Measurements from ENCODE around the gene TBC1D22A. TPM values are rescaled to one million over a fixed set of nuclear protein-coding genes. Genes with fewer than 3 reads are reported as not detected.

Gene TBC1D22A
- total and polyA plus RNA-seq, 2 donors (not counting 3 experiments of a cell fraction or from before 2014, with no cell fraction given) = 26.1 to 32.4 TPM

- Histone ChIP-seq H3K9me3 (replicated peaks; ENCODE audit: control insufficient read depth, insufficient read depth, low read length) (no peaks in the 10 kb centered on the region), H3K9ac (replicated peaks; ENCODE audit: extremely low read depth, insufficient read depth, low read length) (no peak overlapping the region), H3K36me3 (ENCODE audit: control insufficient read depth in 2 of 2, extremely low read depth in 1 of 2, insufficient read depth in 2 of 2, low read length in 2 of 2) (peaks cover 0 to 2% of the 10 kb centered on the region in 2 experiments), H3K4me3 (replicated peaks in 1 of 3; ENCODE audit: insufficient read depth in 1 of 3, low read depth in 1 of 3, low read length in 3 of 3) (no peak overlapping the region), H2AFZ (ENCODE audit: low read depth, low read length) (no peak overlapping the region), H3K79me2 (ENCODE audit: control insufficient read depth, insufficient read depth, low read length) (no peaks in the 10 kb centered on the region), H3K4me1 (ENCODE audit: control insufficient read depth, extremely low read depth, insufficient read depth, low read length) (peaks cover 3% of the 10 kb centered on the region), H3K4me2 (ENCODE audit: insufficient read depth, low read length) (no peak overlapping the region), H4K20me1 (replicated peaks; ENCODE audit: control insufficient read depth, extremely low read depth, insufficient read depth, low read length) (no peaks in the 10 kb centered on the region), H3K9me1 (replicated peaks; ENCODE audit: control insufficient read depth, extremely low read depth, insufficient read depth, low read length) (no peaks in the 10 kb centered on the region), H3K27ac (ENCODE audit: insufficient read depth, low read depth, low read length) (no peak overlapping the region), H3K27me3 (ENCODE audit: control insufficient read depth in 2 of 2, insufficient read depth in 2 of 2, low read length in 2 of 2) (no peaks in the 10 kb centered on the region)
- no TSS peak for BruUV-seq (replicated peaks)
- CTCF ChIA-PET = no interaction called here
- DNase-seq (ENCODE audit: low read depth, low spot score) (no peak), FAIRE-seq (no peak)
- POLR2A ChIA-PET = no interaction called here
- intact Hi-C loops (cut with micrococcal nuclease) (no loop called here), dilution Hi-C loops (cut with MboI; ENCODE audit: extremely low pct_ligation_motif_present, low sequenced_read_pairs) (no loop called here)
- TF ChIP-seq EZH2 (IDR thresholded peaks at IDR 0.05; ENCODE audit: borderline replicate concordance, low read depth, low read length, severe bottlenecking) (no peak), GATA2 (IDR thresholded peaks at IDR 0.05; ENCODE audit: insufficient read depth, insufficient read length, low read depth, low read length) (no peak), MYC (IDR thresholded peaks at IDR 0.05; ENCODE audit: low read depth, low read length) (no peak), POLR2AphosphoS5 (IDR thresholded peaks at IDR 0.05; ENCODE audit: insufficient read depth, low read depth, low read length) (no peak), JUN (IDR thresholded peaks at IDR 0.05; ENCODE audit: borderline replicate concordance, insufficient read depth, insufficient read length, low read depth) (no peak), POLR2A (IDR thresholded peaks at IDR 0.05; ENCODE audit: low read depth, low read length) (no peak), FOS (IDR thresholded peaks at IDR 0.05; ENCODE audit: borderline replicate concordance, insufficient read depth, low read length) (no peak), MAX (IDR thresholded peaks at IDR 0.05; ENCODE audit: insufficient read depth, insufficient read length) (no peak)
- TF ChIP-seq, protein P1, sequence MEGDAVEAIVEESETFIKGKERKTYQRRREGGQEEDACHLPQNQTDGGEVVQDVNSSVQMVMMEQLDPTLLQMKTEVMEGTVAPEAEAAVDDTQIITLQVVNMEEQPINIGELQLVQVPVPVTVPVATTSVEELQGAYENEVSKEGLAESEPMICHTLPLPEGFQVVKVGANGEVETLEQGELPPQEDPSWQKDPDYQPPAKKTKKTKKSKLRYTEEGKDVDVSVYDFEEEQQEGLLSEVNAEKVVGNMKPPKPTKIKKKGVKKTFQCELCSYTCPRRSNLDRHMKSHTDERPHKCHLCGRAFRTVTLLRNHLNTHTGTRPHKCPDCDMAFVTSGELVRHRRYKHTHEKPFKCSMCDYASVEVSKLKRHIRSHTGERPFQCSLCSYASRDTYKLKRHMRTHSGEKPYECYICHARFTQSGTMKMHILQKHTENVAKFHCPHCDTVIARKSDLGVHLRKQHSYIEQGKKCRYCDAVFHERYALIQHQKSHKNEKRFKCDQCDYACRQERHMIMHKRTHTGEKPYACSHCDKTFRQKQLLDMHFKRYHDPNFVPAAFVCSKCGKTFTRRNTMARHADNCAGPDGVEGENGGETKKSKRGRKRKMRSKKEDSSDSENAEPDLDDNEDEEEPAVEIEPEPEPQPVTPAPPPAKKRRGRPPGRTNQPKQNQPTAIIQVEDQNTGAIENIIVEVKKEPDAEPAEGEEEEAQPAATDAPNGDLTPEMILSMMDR (IDR thresholded peaks at IDR 0.05; ENCODE audit: extremely low read depth in 1 of 2, insufficient read depth in 1 of 2, low read depth in 1 of 2, low read length in 2 of 2) = no peak
Observed at GRCh38 chr22:47042861-47043496, 280.5 kb downstream of the TBC1D22A start.
